DOHH2 (cell line): ENCODE data around the gene G6PD.

Source experiments
- H3F3A ChIP-seq: fragments of 200-600 bp; sonication (generic), shearing (Covaris generic); 2 replicates; pipeline ENCODE4 v1.6.0; 2016; ENCODE audit warnings: antibody characterized with exemption, mild to moderate bottlenecking; ENCODE audit not compliant: control insufficient read depth, insufficient read depth
- H3K27ac ChIP-seq: fragments of 200-600 bp; sonication (generic); 2 replicates; pipeline ENCODE4 v1.5.1; 2014; ENCODE audit warnings: low read depth, mild to moderate bottlenecking, low read length, moderate library complexity
- H3K27me3 ChIP-seq: fragments of 200-600 bp; sonication (generic); 2 replicates; pipeline ENCODE4 v1.6.1; 2014; ENCODE audit warnings: mild to moderate bottlenecking, low read length, mixed read lengths; ENCODE audit not compliant: control insufficient read depth
- H3K36me3 ChIP-seq: fragments of 200-600 bp; sonication (generic); 2 replicates; pipeline ENCODE4 v1.6.1; 2014; ENCODE audit warnings: mild to moderate bottlenecking, low read length, moderate library complexity, mixed read lengths; ENCODE audit not compliant: control insufficient read depth
- H3K4me1 ChIP-seq: fragments of 200-600 bp; sonication (generic); 2 replicates; pipeline ENCODE4 v1.6.1; 2014; ENCODE audit warnings: mild to moderate bottlenecking, low read length, mixed read lengths; ENCODE audit not compliant: control insufficient read depth
- H3K4me2 ChIP-seq: fragments of 200-600 bp; sonication (generic); 2 replicates; pipeline ENCODE4 v1.6.0; 2014; ENCODE audit warnings: mild to moderate bottlenecking, low read length, moderate library complexity
- H3K4me3 ChIP-seq: fragments of 200-600 bp; sonication (generic); 2 replicates; pipeline ENCODE4 v1.5.1; 2014; ENCODE audit warnings: mild to moderate bottlenecking, low read length, mixed read lengths
- H3K79me2 ChIP-seq: fragments of 200-600 bp; sonication (generic); 2 replicates; pipeline ENCODE4 v1.6.1; 2014; ENCODE audit warnings: mild to moderate bottlenecking, low read length, mixed read lengths; ENCODE audit not compliant: control insufficient read depth
- H3K9me2 ChIP-seq: fragments of 200-600 bp; sonication (generic); replicated peaks from 2 replicates; pipeline ENCODE4 v1.6.1; 2014; ENCODE audit warnings: mild to moderate bottlenecking, low read length, mixed read lengths; ENCODE audit not compliant: control insufficient read depth
- H3K9me3 ChIP-seq: fragments of 200-600 bp; sonication (generic); 2 replicates; pipeline ENCODE4 v1.6.1; 2014; ENCODE audit warnings: antibody characterized with exemption, low read length, mixed read lengths; ENCODE audit not compliant: control insufficient read depth, insufficient read depth
- H4K20me1 ChIP-seq: fragments of 200-600 bp; sonication (generic); 2 replicates; pipeline ENCODE4 v1.6.0; 2014; ENCODE audit warnings: low read depth, mild to moderate bottlenecking, antibody characterized with exemption, low read length, moderate library complexity; ENCODE audit not compliant: control insufficient read depth, insufficient read depth
- CTCF ChIP-seq: fragments of 200-600 bp; sonication (generic); IDR thresholded peaks from one replicate; pipeline ENCODE4 v1.5.1; 2014; ENCODE audit warnings: antibody characterized with exemption, mild to moderate bottlenecking, low read depth, low read length; ENCODE audit not compliant: poor library complexity, severe bottlenecking
- EZH2phosphoT487 ChIP-seq: fragments of 200-600 bp; sonication (generic); IDR thresholded peaks from 2 replicates; pipeline ENCODE4 v1.6.1; 2017; ENCODE audit warnings: borderline replicate concordance, mild to moderate bottlenecking, antibody characterized with exemption, low read length, moderate library complexity, mixed read lengths

The G6PD gene

GRCh38 chrX:154485150-154486051, 61.2 kb downstream of the G6PD start:
- no peaks in the 10 kb centered on the region for H3K9me3 ChIP-seq
- TF ChIP-seq EZH2phosphoT487 (no peak), CTCF (no peak)
- H3K4me3 ChIP-seq, result peak overlapping the region; percentile 68
- H3K4me2 ChIP-seq, result peak overlapping the region; percentile 87
- peaks cover 57% of the 10 kb centered on the region for H3K79me2 ChIP-seq
- no peaks in the 10 kb centered on the region for H4K20me1 ChIP-seq
- H3K27ac ChIP-seq, result peak overlapping the region; percentile 41
- H3K9me2 ChIP-seq, result no peaks in the 10 kb centered on the region
- H3K27me3 ChIP-seq, result no peaks in the 10 kb centered on the region
- H3F3A ChIP-seq, result no peaks in the 10 kb centered on the region; the same call in 1 of the 2 replicates
- peaks cover 58% of the 10 kb centered on the region for H3K4me1 ChIP-seq
- H3K36me3 ChIP-seq, result peaks cover 36% of the 10 kb centered on the region

- Histone ChIP-seq H3K9me2 (no peaks in the 10 kb centered on the region), H4K20me1 (no peaks in the 10 kb centered on the region), H3K27me3 (no peaks in the 10 kb centered on the region), H3K4me2 (peak overlapping the region; percentile 87), H3K4me1 (peaks cover 67% of the 10 kb centered on the region), H3K79me2 (peaks cover 51% of the 10 kb centered on the region), H3K27ac (no peak overlapping the region), H3K36me3 (peaks cover 32% of the 10 kb centered on the region), H3K9me3 (no peaks in the 10 kb centered on the region), H3F3A (no peaks in the 10 kb centered on the region; the same call in 1 of the 2 replicates), H3K4me3 (peak overlapping the region; percentile 68; the same call in 1 of the 2 replicates)
- TF ChIP-seq CTCF, result no peak
- no peak for TF ChIP-seq EZH2phosphoT487
Measured at GRCh38 chrX:154484255-154485149, 62.1 kb downstream of the G6PD start.

- H3K79me2 ChIP-seq, result peaks cover 41% of the 10 kb centered on the region
- no peaks in the 10 kb centered on the region for H4K20me1 ChIP-seq
- H3K4me3 ChIP-seq, result no peak overlapping the region
- no peaks in the 10 kb centered on the region for H3K27me3 ChIP-seq
- H3K4me2 ChIP-seq, result no peak overlapping the region
- H3K9me2 ChIP-seq, result no peaks in the 10 kb centered on the region
- H3K4me1 ChIP-seq, result peaks cover 60% of the 10 kb centered on the region
- no peaks in the 10 kb centered on the region for H3K9me3 ChIP-seq
- H3F3A ChIP-seq, result no peaks in the 10 kb centered on the region; the same call in 1 of the 2 replicates
- H3K27ac ChIP-seq, result no peak overlapping the region
- TF ChIP-seq CTCF (no peak), EZH2phosphoT487 (no peak)
- H3K36me3 ChIP-seq, result peaks cover 31% of the 10 kb centered on the region
Measured at GRCh38 chrX:154483325-154483724, 63.3 kb downstream of the G6PD start.
